NK-92 (cell line): Measurements from ENCODE around the gene PKM.

Experiments
- DNase-seq: peaks from one replicate; lab custom pipeline; 2025; ENCODE audit not compliant: unreplicated experiment; lab: John Stamatoyannopoulos, UW

Gene PKM

GRCh38 chr15:72236381-72237003, 5.5 kb upstream of the PKM start:
- no peak for DNase-seq

GRCh38 chr15:72235298-72235697, 4.3 kb upstream of the PKM start:
- DNase-seq = no peak

DNA sequence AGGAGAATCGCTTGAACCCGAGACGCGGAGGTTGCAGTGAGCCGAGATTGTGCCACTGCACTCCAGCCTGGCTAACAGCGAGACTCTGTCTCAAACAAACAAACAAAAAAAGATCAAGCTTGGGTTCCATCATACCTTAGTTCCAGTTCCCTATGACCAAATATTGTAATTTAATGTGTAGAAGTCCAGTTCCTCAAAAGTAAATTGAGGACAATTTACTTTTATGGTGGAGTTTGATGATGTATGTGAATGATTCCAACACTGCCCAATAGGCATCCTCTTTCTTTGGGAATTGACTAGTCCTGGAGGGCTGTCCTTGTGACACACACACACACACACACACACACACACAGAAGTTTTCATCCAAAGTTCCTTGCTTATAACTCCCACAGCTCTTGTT, 2.8 kb upstream of the PKM start:
- no peak for DNase-seq

DNA sequence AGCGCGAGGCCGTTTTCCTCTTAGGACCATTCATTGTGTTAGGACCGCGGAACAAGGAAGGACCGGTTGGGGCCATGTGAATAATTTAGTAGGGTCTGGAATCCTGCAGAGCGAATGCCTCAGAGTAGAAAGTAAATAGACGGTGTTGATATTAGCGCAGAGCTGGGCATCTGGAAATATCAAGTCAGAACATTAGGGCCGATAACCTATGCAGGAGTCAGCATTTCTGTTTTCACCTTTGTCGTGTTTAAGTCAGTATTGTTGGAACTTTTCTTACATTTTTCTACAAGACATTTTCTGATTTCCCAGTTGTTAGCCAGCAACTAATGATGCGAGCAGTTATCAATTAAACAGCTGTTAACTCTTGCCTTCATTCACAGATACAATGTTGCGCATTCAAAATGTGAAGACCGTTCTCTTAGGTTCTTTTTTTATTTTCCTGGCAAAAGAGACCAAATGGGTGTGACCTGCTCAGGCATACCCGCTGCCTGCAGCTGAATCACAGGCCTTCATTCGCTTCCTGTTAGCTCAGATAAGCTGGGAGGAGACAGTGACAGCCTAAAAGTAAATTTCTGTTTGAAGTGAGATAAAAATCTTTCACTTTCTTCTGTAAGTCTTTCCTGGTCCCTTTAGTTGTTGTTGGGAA, 966 bp upstream of the PKM start:
- DNase-seq = no peak

DNA sequence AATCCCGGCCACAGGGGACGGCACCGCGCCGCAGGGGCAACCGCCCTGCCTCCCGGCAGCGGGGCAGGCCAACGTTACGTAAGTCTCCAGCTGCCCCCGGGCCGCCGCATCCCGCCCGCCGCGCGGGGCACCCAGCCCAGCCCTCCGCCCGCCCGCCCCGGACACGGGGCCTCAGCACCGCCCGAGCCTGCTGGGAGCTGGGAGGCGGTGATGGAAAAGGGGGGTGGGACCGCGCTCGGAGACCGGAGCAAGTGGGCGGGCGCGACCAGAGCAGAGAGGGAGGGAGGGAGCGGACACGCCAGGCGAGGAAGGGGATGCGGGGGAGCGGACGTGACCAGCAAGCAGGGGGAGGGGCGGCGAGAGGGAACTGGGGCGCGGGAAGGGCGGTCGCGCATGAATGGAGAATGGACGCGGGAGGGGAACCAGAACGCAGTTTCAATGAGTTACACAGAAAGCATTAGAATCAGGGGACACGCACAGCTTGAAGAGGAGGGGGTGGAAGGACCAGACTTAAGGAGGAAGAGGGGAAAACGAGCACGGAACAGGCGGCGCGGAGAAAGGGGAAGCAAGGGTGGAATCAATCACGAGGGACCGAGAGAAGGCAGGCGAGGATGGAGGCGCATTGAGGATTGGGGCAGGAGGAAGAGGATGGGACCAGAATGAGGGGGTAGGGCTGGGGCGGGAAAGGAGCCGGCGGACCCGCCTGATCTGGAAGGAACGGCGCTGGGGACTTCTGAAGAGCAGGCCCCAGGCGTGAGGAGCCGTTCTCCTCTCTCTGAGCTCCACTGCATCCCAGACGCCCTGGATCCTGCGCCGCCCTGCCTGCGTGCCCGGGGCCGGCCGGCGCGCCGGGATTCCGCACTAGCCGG, 559 bp downstream of the PKM start:
- no peak for DNase-seq

GRCh38 chr15:72229947-72230196, 1.1 kb downstream of the PKM start:
- no peak for DNase-seq

DNA sequence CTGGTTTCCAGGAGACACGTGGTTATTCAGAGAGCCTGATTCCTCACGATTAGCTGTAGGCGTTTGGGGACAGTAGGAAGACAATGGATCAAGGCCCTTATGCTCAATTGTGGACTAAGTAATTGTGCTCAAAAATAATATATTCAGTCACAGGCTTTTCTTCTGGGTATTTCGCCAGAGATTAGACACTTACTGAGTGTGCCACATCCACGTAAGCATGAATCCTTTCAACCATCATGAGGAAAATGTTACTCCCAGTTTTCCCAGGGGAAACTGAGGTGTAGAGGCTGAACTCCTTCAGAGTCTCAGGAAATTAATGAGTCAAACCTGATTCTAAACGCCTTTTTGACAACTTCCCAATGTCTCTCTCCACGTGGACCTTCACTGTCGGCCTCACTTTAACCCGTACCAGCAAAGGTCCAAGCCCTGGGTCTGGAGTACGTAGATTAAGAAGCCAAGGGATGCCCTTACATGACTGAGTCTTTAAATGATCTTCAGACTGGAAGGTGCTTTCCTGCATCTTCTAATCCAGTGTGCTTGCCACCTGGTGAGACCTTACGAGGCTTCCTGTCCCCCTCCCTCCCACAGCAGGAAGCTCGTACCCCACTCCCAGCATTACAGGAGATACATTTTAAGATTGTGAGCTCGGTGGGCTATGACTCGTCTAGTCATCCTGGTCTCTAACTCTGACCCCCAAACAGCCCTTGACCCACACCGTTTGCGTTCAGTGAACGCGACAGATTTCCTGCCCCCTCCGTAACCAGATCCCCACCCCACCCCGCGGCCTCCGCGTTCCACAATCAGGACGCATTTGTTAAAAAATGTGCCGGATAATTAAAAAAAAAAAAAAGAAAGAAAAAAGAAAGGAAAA, 1.7 kb downstream of the PKM start:
- DNase-seq = no peak

DNA sequence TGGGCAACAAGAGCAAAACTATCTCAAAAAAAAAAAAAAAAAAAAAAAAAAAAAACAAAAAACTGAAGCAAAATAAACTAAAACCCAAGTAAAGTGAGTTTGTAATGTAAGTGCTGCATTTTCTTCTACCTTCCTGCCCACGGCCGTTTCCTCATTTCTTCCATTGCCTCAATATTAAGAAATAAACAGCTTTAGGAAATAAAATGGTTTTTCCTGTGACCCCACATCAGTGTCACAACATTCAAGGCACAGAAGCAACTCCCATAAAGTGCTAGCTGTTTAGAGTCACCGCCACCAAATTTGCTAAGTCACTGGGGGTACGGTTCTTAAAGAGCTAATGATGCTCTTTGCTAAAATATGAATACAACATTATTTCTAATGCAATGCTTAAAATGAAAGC, 3.3 kb downstream of the PKM start:
- DNase-seq = no peak

DNA sequence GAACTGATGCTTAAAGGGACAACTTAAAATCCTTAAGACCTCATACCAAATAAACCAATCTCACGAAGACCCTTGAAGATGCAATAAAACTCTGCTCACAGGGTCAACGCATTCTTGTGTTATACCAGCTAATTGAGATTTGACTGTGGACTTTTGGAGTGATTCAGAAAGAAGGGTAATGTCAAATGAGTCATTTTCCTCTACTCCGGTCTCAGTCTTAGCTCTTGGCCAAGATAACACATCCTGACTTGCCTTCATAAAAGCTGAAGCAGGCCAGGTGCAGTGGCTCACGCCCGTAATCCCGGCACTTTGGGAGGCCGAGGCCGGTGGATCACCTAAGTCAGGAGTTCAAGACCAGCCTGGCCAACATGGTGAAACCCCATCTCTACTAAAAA, 3.8 kb downstream of the PKM start:
- DNase-seq = no peak

DNA sequence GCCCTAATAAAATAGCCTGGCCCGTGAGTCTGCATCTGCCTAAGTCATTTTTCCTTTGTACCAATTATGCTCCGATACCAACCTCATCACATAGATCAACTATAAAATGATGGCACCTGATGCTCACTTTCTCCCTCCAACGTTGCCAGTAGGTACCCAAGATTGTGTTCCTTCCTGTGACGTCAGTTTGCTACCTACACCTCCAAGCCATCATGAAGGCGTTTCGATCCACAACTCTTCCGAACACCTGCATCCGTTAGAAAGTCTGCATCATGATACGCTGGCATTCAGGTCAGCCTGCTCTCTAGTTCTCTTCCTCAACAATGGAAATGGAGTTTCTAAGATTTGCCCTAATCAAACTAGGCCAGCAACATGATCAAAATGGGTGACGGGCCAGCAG, 7.7 kb downstream of the PKM start:
- DNase-seq = no peak

DNA sequence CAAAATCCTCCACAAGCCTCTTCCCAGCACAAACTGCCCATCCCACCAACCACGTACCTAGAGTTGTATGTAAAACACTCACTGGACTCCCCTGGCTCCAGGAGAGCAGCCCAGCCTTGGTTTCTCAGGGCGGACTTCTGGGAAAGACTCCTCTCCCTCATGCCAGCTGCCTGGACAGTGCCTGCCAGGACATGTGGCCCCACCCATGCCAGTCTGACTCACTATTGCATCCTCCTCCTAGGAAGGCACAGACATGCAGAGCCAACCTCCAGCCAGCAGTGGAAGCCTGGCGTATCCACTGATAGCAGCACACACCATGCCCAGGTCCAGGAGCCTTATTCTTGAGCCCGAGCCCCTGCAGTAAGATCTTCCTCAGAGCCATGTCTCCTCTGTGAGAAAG, 8.6 kb downstream of the PKM start:
- no peak for DNase-seq

DNA sequence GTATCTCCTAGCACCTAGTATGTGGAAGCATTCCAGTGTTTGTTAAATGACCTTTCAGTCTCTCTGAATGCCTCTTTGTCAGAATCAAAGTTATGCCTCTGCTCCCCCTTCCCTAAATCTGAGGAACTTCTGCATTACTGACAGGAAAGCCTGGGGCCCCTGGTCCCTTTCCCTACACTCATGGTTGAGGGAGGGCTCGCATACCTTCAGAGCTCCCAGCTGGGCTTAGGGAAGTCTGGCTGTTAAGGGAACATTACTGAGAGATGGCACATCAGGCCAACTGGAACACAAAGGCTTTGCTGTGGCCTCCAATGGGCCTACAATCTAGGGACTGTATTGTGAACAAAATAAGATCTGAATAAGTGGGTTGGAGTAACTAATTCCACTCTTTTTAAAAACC, 10.3 kb downstream of the PKM start:
- DNase-seq = no peak

- DNase-seq = no peak
Observed at GRCh38 chr15:72217216-72217615, 13.8 kb downstream of the PKM start.

GRCh38 chr15:72216079-72216478, 14.9 kb downstream of the PKM start:
- DNase-seq = no peak

GRCh38 chr15:72207558-72208085, 23.4 kb downstream of the PKM start:
- DNase-seq = no peak

GRCh38 chr15:72206677-72207000, 24.4 kb downstream of the PKM start:
- DNase-seq = no peak

GRCh38 chr15:72205896-72206676, 24.9 kb downstream of the PKM start:
- no peak for DNase-seq

DNA sequence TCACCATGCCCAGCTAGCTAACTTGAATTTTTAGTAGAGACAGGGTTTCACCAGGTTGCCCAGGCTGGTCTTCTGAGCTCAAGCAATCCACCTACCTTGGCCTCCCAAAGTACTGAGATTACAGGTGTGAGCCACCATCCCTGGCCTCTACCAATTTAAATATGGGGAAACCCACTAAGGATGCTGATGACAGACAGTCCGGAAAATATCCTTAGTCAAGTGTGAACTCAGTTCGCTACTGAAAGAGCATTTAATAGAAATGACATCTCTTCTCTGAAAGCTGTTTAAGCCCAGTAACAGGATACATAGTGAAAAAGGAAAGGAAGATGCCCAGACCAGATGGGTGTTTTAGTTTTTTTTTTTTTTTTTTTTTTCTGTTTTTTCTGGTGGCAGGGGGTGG, 25.7 kb downstream of the PKM start:
- DNase-seq = no peak

GRCh38 chr15:72203507-72203837, 27.5 kb downstream of the PKM start:
- DNase-seq = no peak

GRCh38 chr15:72202801-72203506, 28.0 kb downstream of the PKM start:
- no peak for DNase-seq
